ENCODE data around the gene TBX2. TPM values are rescaled to one million over a fixed set of nuclear protein-coding genes. Genes with fewer than 3 reads are reported as not detected.

The TBX2 gene
- total and polyA plus RNA-seq, 2 experiments from 2014 or later, result 212 to 228 TPM

- H3K27me3 ChIP-seq, result peaks cover 100% of the 10 kb centered on the region
- H3K36me3 ChIP-seq, result no peaks in the 10 kb centered on the region
- no peak for DNase-seq (ENCODE audit: low read depth in 1 of 2, low spot score in 1 of 2)
- TF ChIP-seq CTCF (IDR thresholded peaks at IDR 0.05; ENCODE audit: low read depth, low read length), result no peak
- no peaks in the 10 kb centered on the region for H3K9me3 ChIP-seq (ENCODE audit: low read depth)
- peaks cover 4% of the 10 kb centered on the region for H3K4me1 ChIP-seq (ENCODE audit: low read depth)
- H3K27ac ChIP-seq, result no peak overlapping the region
- H3K4me3 ChIP-seq, result no peak overlapping the region
These were observed 58.4 kb downstream of the TBX2 start for GRCh38 chr17:61458000-61458399.

- H3K9me3 ChIP-seq (ENCODE audit: low read depth), result no peaks in the 10 kb centered on the region
- DNase-seq (ENCODE audit: low read depth in 1 of 2, low spot score in 1 of 2), result no peak
- TF ChIP-seq CTCF (IDR thresholded peaks at IDR 0.05; ENCODE audit: low read depth, low read length), result no peak
- H3K4me3 ChIP-seq, result no peak overlapping the region
- no peak overlapping the region for H3K27ac ChIP-seq
- H3K36me3 ChIP-seq, result no peaks in the 10 kb centered on the region
- peaks cover 100% of the 10 kb centered on the region for H3K27me3 ChIP-seq
- peaks cover 4% of the 10 kb centered on the region for H3K4me1 ChIP-seq (ENCODE audit: low read depth)
These were observed 58.9 kb downstream of the TBX2 start for GRCh38 chr17:61458421-61459141.

Other genes starting within 250 kb of the TBX2 start
- gene TBX4, start 52.6 kb downstream of the TBX2 start, total RNA-seq, result 1.6 and 1.9 TPM in 2 replicates
- gene TBX4, start 52.6 kb downstream of the TBX2 start, polyA plus RNA-seq, result 0.54 and 2.6 TPM in 2 replicates
- not detected in 2 replicates for gene NACA2, start 191.4 kb downstream of the TBX2 start, total RNA-seq
- gene NACA2, start 191.4 kb downstream of the TBX2 start, polyA plus RNA-seq, result not detected in 2 replicates

Measured in cardiac muscle cell (in vitro differentiated cells and primary cell).